ENCODE results near the gene LIF. TPM values are rescaled to one million over a fixed set of nuclear protein-coding genes. Genes with fewer than 3 reads are reported as not detected.

LIF gene
- total and polyA plus RNA-seq, 2 donors (not counting 3 experiments of a cell fraction or from before 2014, with no cell fraction given) = 0.12 to 0.27 TPM

GRCh38 chr22:30260276-30260675, 13.7 kb upstream of the LIF start:
- BruUV-seq (replicated peaks) = no TSS peak
- FAIRE-seq (no peak), DNase-seq (ENCODE audit: low read depth, low spot score) (no peak)
- TF ChIP-seq, protein P1, sequence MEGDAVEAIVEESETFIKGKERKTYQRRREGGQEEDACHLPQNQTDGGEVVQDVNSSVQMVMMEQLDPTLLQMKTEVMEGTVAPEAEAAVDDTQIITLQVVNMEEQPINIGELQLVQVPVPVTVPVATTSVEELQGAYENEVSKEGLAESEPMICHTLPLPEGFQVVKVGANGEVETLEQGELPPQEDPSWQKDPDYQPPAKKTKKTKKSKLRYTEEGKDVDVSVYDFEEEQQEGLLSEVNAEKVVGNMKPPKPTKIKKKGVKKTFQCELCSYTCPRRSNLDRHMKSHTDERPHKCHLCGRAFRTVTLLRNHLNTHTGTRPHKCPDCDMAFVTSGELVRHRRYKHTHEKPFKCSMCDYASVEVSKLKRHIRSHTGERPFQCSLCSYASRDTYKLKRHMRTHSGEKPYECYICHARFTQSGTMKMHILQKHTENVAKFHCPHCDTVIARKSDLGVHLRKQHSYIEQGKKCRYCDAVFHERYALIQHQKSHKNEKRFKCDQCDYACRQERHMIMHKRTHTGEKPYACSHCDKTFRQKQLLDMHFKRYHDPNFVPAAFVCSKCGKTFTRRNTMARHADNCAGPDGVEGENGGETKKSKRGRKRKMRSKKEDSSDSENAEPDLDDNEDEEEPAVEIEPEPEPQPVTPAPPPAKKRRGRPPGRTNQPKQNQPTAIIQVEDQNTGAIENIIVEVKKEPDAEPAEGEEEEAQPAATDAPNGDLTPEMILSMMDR (IDR thresholded peaks at IDR 0.05; ENCODE audit: extremely low read depth in 1 of 2, insufficient read depth in 1 of 2, low read depth in 1 of 2, low read length in 2 of 2) = no peak
- TF ChIP-seq POLR2A (IDR thresholded peaks at IDR 0.05; ENCODE audit: low read depth, low read length) (no peak), MYC (IDR thresholded peaks at IDR 0.05; ENCODE audit: low read depth, low read length) (no peak), JUN (IDR thresholded peaks at IDR 0.05; ENCODE audit: borderline replicate concordance, insufficient read depth, insufficient read length, low read depth) (no peak), FOS (IDR thresholded peaks at IDR 0.05; ENCODE audit: borderline replicate concordance, insufficient read depth, low read length) (no peak), GATA2 (IDR thresholded peaks at IDR 0.05; ENCODE audit: insufficient read depth, insufficient read length, low read depth, low read length) (no peak), POLR2AphosphoS5 (IDR thresholded peaks at IDR 0.05; ENCODE audit: insufficient read depth, low read depth, low read length) (no peak), MAX (IDR thresholded peaks at IDR 0.05; ENCODE audit: insufficient read depth, insufficient read length) (no peak)
- CTCF ChIA-PET = interaction anchor here (1.4 to 3.7 kb wide), 2 partner anchors 127 to 152 kb away, joined by 6 to 56 read pairs; partner anchors contain the start of gene RNF215
- Histone ChIP-seq H3K27ac (ENCODE audit: insufficient read depth, low read depth, low read length) (no peak overlapping the region), H3K4me3 (replicated peaks in 1 of 3; ENCODE audit: insufficient read depth in 1 of 3, low read depth in 1 of 3, low read length in 3 of 3) (no peak overlapping the region), H4K20me1 (replicated peaks; ENCODE audit: control insufficient read depth, extremely low read depth, insufficient read depth, low read length) (no peaks in the 10 kb centered on the region), H3K9me3 (replicated peaks; ENCODE audit: control insufficient read depth, insufficient read depth, low read length) (no peaks in the 10 kb centered on the region), H3K4me1 (ENCODE audit: control insufficient read depth, extremely low read depth, insufficient read depth, low read length) (peaks cover 10% of the 10 kb centered on the region), H3K9ac (replicated peaks; ENCODE audit: extremely low read depth, insufficient read depth, low read length) (no peak overlapping the region), H3K36me3 (ENCODE audit: control insufficient read depth in 2 of 2, extremely low read depth in 1 of 2, insufficient read depth in 2 of 2, low read length in 2 of 2) (no peaks in the 10 kb centered on the region), H3K27me3 (ENCODE audit: control insufficient read depth in 2 of 2, insufficient read depth in 2 of 2, low read length in 2 of 2) (no peaks in the 10 kb centered on the region), H3K9me1 (replicated peaks; ENCODE audit: control insufficient read depth, extremely low read depth, insufficient read depth, low read length) (no peaks in the 10 kb centered on the region), H2AFZ (ENCODE audit: low read depth, low read length) (no peak overlapping the region), H3K79me2 (ENCODE audit: control insufficient read depth, insufficient read depth, low read length) (no peaks in the 10 kb centered on the region), H3K4me2 (ENCODE audit: insufficient read depth, low read length) (no peak overlapping the region)
- POLR2A ChIA-PET = no interaction called here
- dilution Hi-C loops (cut with MboI; ENCODE audit: extremely low pct_ligation_motif_present, low sequenced_read_pairs) (no loop called here), intact Hi-C loops (cut with micrococcal nuclease) (no loop called here)
